ENCODE data around the gene CACNA1H.

DNA sequence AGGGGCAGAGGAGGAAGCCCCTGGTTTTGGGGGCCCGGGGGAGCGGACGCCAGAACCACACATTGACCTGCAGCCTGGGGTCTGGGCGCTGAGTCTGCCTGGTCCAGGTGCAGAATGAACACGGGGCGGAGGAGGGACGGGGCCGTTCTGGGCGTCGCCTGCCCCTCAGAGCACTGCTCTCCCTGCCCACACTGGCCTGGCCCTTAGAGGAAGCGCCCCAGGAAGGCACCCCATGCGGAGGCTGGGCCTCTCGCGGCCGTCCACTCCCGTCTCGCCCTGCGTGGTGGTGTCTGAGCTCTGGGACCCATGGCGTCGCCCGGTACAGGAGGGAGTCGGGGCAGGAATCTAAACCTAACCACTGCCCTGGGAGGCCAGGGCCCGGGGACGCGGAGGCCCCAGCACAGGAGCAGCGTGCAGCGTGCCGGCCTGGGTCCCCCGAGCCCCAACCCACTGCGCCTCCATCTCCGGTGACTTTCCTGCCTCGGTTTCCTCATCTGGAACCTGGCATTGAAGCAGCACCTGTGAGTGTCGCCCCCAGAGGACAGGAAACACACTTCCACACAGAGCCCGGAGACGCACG is 107.3 kb downstream of the CACNA1H start:
- TF ChIP-seq, protein P1, sequence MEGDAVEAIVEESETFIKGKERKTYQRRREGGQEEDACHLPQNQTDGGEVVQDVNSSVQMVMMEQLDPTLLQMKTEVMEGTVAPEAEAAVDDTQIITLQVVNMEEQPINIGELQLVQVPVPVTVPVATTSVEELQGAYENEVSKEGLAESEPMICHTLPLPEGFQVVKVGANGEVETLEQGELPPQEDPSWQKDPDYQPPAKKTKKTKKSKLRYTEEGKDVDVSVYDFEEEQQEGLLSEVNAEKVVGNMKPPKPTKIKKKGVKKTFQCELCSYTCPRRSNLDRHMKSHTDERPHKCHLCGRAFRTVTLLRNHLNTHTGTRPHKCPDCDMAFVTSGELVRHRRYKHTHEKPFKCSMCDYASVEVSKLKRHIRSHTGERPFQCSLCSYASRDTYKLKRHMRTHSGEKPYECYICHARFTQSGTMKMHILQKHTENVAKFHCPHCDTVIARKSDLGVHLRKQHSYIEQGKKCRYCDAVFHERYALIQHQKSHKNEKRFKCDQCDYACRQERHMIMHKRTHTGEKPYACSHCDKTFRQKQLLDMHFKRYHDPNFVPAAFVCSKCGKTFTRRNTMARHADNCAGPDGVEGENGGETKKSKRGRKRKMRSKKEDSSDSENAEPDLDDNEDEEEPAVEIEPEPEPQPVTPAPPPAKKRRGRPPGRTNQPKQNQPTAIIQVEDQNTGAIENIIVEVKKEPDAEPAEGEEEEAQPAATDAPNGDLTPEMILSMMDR (IDR thresholded peaks at IDR 0.05; ENCODE audit: low read depth, low read length) = no peak
- no peak for TF ChIP-seq EZH2phosphoT487 (IDR thresholded peaks at IDR 0.05; ENCODE audit: low read depth)

All from OCI-LY3 (cell line).